ENCODE results near the gene ESR2. TPM values are rescaled to one million over a fixed set of nuclear protein-coding genes. Genes with fewer than 3 reads are reported as not detected.
"Not testable (repeated sequence)": the region's sequence is repeated elsewhere in the genome, so short reads cannot be mapped to it uniquely, and the experiment has no call there.

ESR2 gene
- total RNA-seq, 1 experiment from 2014 or later = not detected

GRCh38 chr14:64038841-64039542 lies 255.2 kb downstream of the ESR2 start:
- DNase-seq (ENCODE audit: low spot score) = no peak

- DNase-seq (ENCODE audit: low spot score) = not testable (repeated sequence)
Observed at GRCh38 chr14:64037869-64038745, 256.1 kb downstream of the ESR2 start.

- no peak for DNase-seq (ENCODE audit: low spot score)
Observed at GRCh38 chr14:64035143-64035542, 259.0 kb downstream of the ESR2 start.

Other genes with a start within 250 kb of the ESR2 start
- 29.6 and 48.2 TPM in 2 replicates for gene MTHFD1, start 94.0 kb upstream of the ESR2 start, total RNA-seq (2014; rRNA removed; shearing (Covaris generic))
- 1.6 and 1.9 TPM in 2 replicates for gene AKAP5, start 171.1 kb upstream of the ESR2 start, total RNA-seq (2014; rRNA removed; shearing (Covaris generic))
- gene ZBTB25, start 209.5 kb upstream of the ESR2 start, total RNA-seq (2014; rRNA removed; shearing (Covaris generic)) = 1.1 and 2.2 TPM in 2 replicates
- gene ZBTB1, start 210.4 kb upstream of the ESR2 start, total RNA-seq (2014; rRNA removed; shearing (Covaris generic)) = 33.3 and 37.8 TPM in 2 replicates
- 0.05 TPM in 1 of 2 replicates, not detected in the other for gene HSPA2, start 246.4 kb upstream of the ESR2 start, total RNA-seq (2014; rRNA removed; shearing (Covaris generic))

Measured in A172 (cell line).